Fibroblast of pulmonary artery (primary cell): ENCODE measurements around the gene WDR26.
"Not testable (repeated sequence)": the region's sequence is repeated elsewhere in the genome, so short reads cannot be mapped to it uniquely, and the experiment has no call there.

Experiments
- DNase-seq: peaks from one replicate; pipeline ENCODE4 v3.0.0-alpha.2; 2010; ENCODE audit warnings: low read depth
- H3K4me3 ChIP-seq: replicated peaks from 2 replicates; pipeline ENCODE4 v1.5.1; 2011; ENCODE audit warnings: low read depth, mild to moderate bottlenecking, control low read depth, low read length, moderate library complexity
- CTCF ChIP-seq: IDR thresholded peaks from 2 replicates; pipeline ENCODE4 v1.5.1; 2011; ENCODE audit warnings: mild to moderate bottlenecking, control low read depth, low read length, inconsistent platforms; ENCODE audit errors: missing control alignments

Gene WDR26

DNA sequence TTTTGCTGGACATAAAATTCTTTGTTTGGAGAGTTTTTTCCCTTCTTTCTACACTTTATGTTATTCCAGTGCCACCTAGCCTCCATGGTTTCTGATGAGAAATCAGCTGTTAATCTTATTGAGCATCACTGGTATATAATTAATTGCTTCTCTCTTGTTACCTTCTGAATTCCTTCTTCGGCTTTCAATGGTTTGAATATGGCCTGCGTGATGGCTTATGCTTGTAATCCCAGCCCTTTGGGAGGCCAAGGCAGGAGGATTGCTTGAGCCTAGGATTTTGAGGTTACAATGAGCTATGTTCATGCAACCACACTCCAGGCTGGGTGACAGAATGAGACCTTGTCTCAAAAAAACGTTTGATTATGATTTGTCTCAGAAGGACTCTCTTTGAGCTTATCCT, 90.9 kb downstream of the WDR26 start:
- DNase-seq, result no peak
- H3K4me3 ChIP-seq, result no peak overlapping the region
- no peak for TF ChIP-seq CTCF

DNA sequence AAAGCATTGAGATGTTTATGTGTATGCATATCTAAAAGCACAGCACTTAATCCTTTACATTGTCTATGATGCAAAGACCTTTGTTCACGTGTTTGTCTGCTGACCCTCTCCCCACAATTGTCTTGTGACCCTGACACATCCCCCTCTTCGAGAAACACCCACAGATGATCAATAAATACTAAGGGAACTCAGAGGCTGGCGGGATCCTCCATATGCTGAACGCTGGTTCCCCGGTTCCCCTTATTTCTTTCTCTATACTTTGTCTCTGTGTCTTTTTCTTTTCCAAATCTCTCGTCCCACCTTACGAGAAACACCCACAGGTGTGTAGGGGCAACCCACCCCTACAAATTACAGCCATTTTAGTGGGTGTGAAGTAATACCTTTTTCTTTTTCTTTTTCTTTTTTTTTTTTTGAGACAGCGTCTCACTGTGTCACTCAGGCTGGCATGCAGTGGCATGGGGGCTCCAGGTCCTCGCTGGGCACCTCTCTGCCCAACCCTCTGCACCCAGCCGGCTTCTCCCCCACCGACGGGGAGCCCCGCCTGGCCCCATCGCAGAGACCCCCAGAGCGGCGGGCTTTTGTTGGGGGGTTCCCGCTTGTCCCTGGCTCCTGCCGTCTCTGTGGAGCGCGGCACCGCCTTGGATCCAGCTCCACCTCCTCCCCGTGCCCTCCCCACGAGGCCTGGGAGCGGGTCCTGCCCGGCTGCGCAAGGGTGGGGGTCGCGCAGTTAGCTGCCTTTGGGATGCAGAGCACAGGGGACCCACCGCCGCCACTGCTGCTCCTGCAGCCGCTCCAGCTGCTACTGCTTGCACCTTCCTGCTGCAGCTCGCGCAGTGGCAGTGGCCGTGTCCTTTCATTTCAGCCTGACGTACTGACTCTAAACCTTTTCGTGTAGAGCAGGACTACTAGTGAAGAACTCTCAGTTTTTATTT, 93.9 kb downstream of the WDR26 start:
- H3K4me3 ChIP-seq, result peak overlapping the region; percentile 59

DNA sequence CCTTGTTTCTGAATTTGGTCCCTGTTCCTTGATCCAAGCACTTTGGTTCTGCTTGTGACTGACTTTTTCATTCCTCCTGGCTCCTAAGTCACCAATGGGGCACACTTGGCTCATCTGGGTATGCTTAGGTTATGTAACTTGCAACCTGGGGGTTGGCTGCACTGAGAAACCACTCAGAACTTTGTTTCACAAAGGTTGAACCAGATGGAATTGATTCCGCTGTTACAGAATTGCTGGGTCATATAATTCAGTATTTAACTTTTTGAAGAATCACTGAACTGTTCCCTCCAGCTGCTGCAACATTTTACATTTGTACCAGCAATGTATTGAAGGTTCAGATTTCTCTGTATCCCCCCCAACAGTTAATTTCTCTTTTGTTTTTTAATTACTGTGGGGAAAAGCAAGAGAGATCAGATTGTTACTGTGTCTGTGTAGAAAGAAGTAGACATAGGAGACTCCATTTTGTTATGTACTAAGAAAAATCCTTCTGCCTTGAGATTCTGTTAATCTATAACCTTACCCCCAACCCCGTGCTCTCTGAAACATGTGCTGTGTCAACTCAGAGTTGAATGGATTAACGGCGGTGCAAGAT, 95.1 kb downstream of the WDR26 start:
- no peak for TF ChIP-seq CTCF
- H3K4me3 ChIP-seq, result no peak overlapping the region
- no peak for DNase-seq

More for the DNA sequence above, 93.9 kb downstream of the WDR26 start:
- not testable (repeated sequence) for DNase-seq

- TF ChIP-seq CTCF, result no peak
- no peak overlapping the region for H3K4me3 ChIP-seq
- DNase-seq, result no peak
Measured at GRCh38 chr1:224338150-224338838, 96.3 kb downstream of the WDR26 start.
